H1 (cell line): ENCODE results near the gene ALPP. TPM values are rescaled to one million over a fixed set of nuclear protein-coding genes. Genes with fewer than 3 reads are reported as not detected.

Experiments used
- CTCF ChIA-PET: fragments of 300-600 bp; sonication (Branson Sonifier 250); formaldehyde crosslinking; loops from one replicate; lab custom pipeline; 2021; ENCODE audit not compliant: partially characterized antibody; lab: Charles Lee
- POLR2A ChIA-PET: fragments of 300-600 bp; sonication (Branson Sonifier 250); formaldehyde crosslinking; loops from one replicate; lab custom pipeline; 2021; ENCODE audit warnings: inconsistent platforms; ENCODE audit not compliant: partially characterized antibody; lab: Charles Lee
- DNase-seq, 2 experiments: peaks; one replicate each; pipeline versions ENCODE4 v3.0.0 to v3.0.0-alpha.2; 2010 to 2022; ENCODE audit warnings: low spot score in 2 of 2, low read depth in 1 of 2, mixed read lengths in 1 of 2
- FAIRE-seq: peaks from 2 replicates; lab custom pipeline; 2011; peaks lifted over from hg19 to GRCh38; lab: Jason Lieb, UNC
- H2AFZ ChIP-seq: 2 replicates; pipeline ENCODE4 v1.8.1; 2012; ENCODE audit warnings: low read length, inconsistent platforms
- H2AK5ac ChIP-seq: 2 replicates; pipeline ENCODE4 v1.6.1; 2013; ENCODE audit warnings: low read depth, low read length
- H2BK120ac ChIP-seq: replicated peaks from 2 replicates; pipeline ENCODE3; 2013; ENCODE audit warnings: low read depth, low read length, inconsistent platforms
- H2BK12ac ChIP-seq: 2 replicates; pipeline ENCODE4 v1.6.1; 2013; ENCODE audit warnings: low read depth, low read length
- H2BK15ac ChIP-seq: 2 replicates; pipeline ENCODE4 v1.6.1; 2013; ENCODE audit warnings: low read length
- H2BK20ac ChIP-seq: 2 replicates; pipeline ENCODE4 v1.6.1; 2013; ENCODE audit warnings: low read length
- H2BK5ac ChIP-seq: 2 replicates; pipeline ENCODE4 v1.6.1; 2013; ENCODE audit warnings: low read depth, low read length
- H3K14ac ChIP-seq: 2 replicates; pipeline ENCODE4 v1.6.1; 2013; ENCODE audit warnings: inconsistent platforms; ENCODE audit not compliant: insufficient read length
- H3K18ac ChIP-seq: 2 replicates; pipeline ENCODE4 v1.6.1; 2013; ENCODE audit warnings: low read length; ENCODE audit errors: extremely low read depth
- H3K23ac ChIP-seq: 2 replicates; pipeline ENCODE4 v1.6.1; 2013; ENCODE audit warnings: inconsistent platforms; ENCODE audit not compliant: insufficient read length
- H3K23me2 ChIP-seq: 2 replicates; pipeline ENCODE4 v1.6.1; 2013; ENCODE audit warnings: low read depth, low read length
- H3K27ac ChIP-seq: 2 replicates; pipeline ENCODE4 v1.6.1; 2011; ENCODE audit warnings: low read depth, low read length, inconsistent platforms
- H3K27me3 ChIP-seq, 4 experiments: replicated peaks in 1 of 4; 1 replicate in 1 of 4; 2 replicates in 3 of 4; pipeline versions ENCODE4 v1.6.1 to v1.8.1; 2011 to 2013; ENCODE audit warnings: low read length in 3 of 4, mild to moderate bottlenecking in 3 of 4, inconsistent platforms in 2 of 4, mixed read lengths in 2 of 4, moderate library complexity in 1 of 4; ENCODE audit not compliant: control insufficient read depth in 3 of 4, insufficient read depth in 3 of 4; ENCODE audit errors: extremely low read depth in 1 of 4
- H3K36me3 ChIP-seq, 4 experiments: 2 replicates each; pipeline versions ENCODE4 v1.6.1 to v1.8.1; 2011 to 2013; ENCODE audit warnings: mild to moderate bottlenecking in 4 of 4, low read length in 3 of 4, moderate library complexity in 2 of 4, control low read depth in 1 of 4, inconsistent platforms in 1 of 4; ENCODE audit not compliant: insufficient read depth in 4 of 4, control insufficient read depth in 2 of 4
- H3K4ac ChIP-seq: replicated peaks from 2 replicates; pipeline ENCODE3; 2013; ENCODE audit warnings: low read length, low read depth, mixed read lengths, inconsistent platforms; ENCODE audit not compliant: insufficient read length
- H3K4me1 ChIP-seq, 4 experiments: replicated peaks in 1 of 4; 1 replicate in 1 of 4; 2 replicates in 3 of 4; pipeline versions ENCODE4 v1.6.1 to v1.8.1; 2011 to 2013; ENCODE audit warnings: low read length in 3 of 4, inconsistent platforms in 2 of 4, mixed read lengths in 1 of 4; ENCODE audit not compliant: insufficient read depth in 4 of 4, control insufficient read depth in 3 of 4
- H3K4me2 ChIP-seq, 2 experiments: 2 replicates each; pipeline versions ENCODE4 v1.6.1 to v1.8.1; 2011 to 2013; ENCODE audit warnings: low read depth in 2 of 2, low read length in 2 of 2, control low read depth in 1 of 2, inconsistent platforms in 1 of 2, mild to moderate bottlenecking in 1 of 2; ENCODE audit not compliant: insufficient read depth in 1 of 2
- H3K4me3 ChIP-seq, 4 experiments: fragments of 200-600, 300-600 bp in 1 of 4; sonication (generic), shearing (Covaris generic), sonication (Bioruptor Twin) in 1 of 4; 2 replicates each; pipeline versions ENCODE4 v1.5.1 to v1.8.1; 2011 to 2016; ENCODE audit warnings: low read length in 4 of 4, low read depth in 3 of 4, control low read depth in 2 of 4, inconsistent platforms in 2 of 4, mild to moderate bottlenecking in 2 of 4, mixed read lengths in 1 of 4, moderate library complexity in 1 of 4; ENCODE audit not compliant: insufficient read depth in 2 of 4; ENCODE audit errors: extremely low read depth in 1 of 4
- H3K56ac ChIP-seq: replicated peaks from 2 replicates; pipeline ENCODE3; 2013; ENCODE audit warnings: low read depth, mild to moderate bottlenecking, mixed read lengths, low read length, inconsistent platforms; ENCODE audit not compliant: insufficient read length
- H3K79me1 ChIP-seq: 2 replicates; pipeline ENCODE4 v1.6.1; 2013; ENCODE audit warnings: low read depth, low read length, control low read depth
- H3K79me2 ChIP-seq, 2 experiments: 2 replicates each; pipeline versions ENCODE4 v1.6.1 to v1.8.1; 2012 to 2013; ENCODE audit warnings: low read length in 2 of 2, mild to moderate bottlenecking in 2 of 2, inconsistent platforms in 1 of 2; ENCODE audit not compliant: insufficient read depth in 2 of 2, control insufficient read depth in 1 of 2
- H3K9ac ChIP-seq, 4 experiments: replicated peaks in 1 of 4; 1 replicate in 1 of 4; 2 replicates in 3 of 4; pipeline versions ENCODE4 v1.6.1 to v1.8.1; 2011 to 2013; ENCODE audit warnings: low read depth in 3 of 4, low read length in 3 of 4, control low read depth in 2 of 4, mild to moderate bottlenecking in 2 of 4, moderate library complexity in 2 of 4, inconsistent platforms in 1 of 4; ENCODE audit errors: extremely low read depth in 1 of 4
- H3K9me3 ChIP-seq, 2 experiments: 2 replicates each; pipeline versions ENCODE4 v1.6.1 to v1.8.1; 2012 to 2013; ENCODE audit warnings: mild to moderate bottlenecking in 2 of 2, moderate library complexity in 2 of 2, control low read depth in 1 of 2, inconsistent platforms in 1 of 2, low read depth in 1 of 2, low read length in 1 of 2, mixed read lengths in 1 of 2; ENCODE audit not compliant: insufficient read depth in 2 of 2
- H4K20me1 ChIP-seq, 2 experiments: replicated peaks in 1 of 2; 2 replicates each; pipeline versions ENCODE3 to v1.8.1; 2011 to 2013; ENCODE audit warnings: inconsistent platforms in 2 of 2, low read length in 2 of 2, mild to moderate bottlenecking in 1 of 2; ENCODE audit not compliant: insufficient read depth in 2 of 2, control insufficient read depth in 1 of 2
- H4K5ac ChIP-seq: 2 replicates; pipeline ENCODE4 v1.6.1; 2013; ENCODE audit warnings: low read length, low read depth, mixed read lengths, inconsistent platforms; ENCODE audit not compliant: insufficient read length
- H4K8ac ChIP-seq: 2 replicates; pipeline ENCODE4 v1.8.0; 2013; ENCODE audit warnings: mild to moderate bottlenecking, moderate library complexity, low read length, inconsistent platforms; ENCODE audit not compliant: insufficient read depth; ENCODE audit errors: extremely low read depth
- H4K91ac ChIP-seq: replicated peaks from 2 replicates; pipeline ENCODE3; 2013; ENCODE audit warnings: low read length, mixed read lengths, inconsistent platforms; ENCODE audit not compliant: insufficient read length
- WGBS, 2 experiments: shearing (Covaris generic) in 1 of 2; methylation state at CpG; one replicate each; pipeline versions ENCODE4 v1.1.6 to v1.1.7; 2013 to 2015; ENCODE audit warnings: low lambda C conversion rate in 2 of 2, mixed read lengths in 2 of 2, inconsistent platforms in 1 of 2, low coverage in 1 of 2, missing lambda C conversion rate in 1 of 2; ENCODE audit not compliant: insufficient replicate concordance in 2 of 2, insufficient coverage in 1 of 2, insufficient read length in 1 of 2; ENCODE audit errors: extremely low coverage in 1 of 2, missing lambda C conversion rate in 1 of 2; 5-methylcytosine and 5-hydroxymethylcytosine counted together
- polyA plus RNA-seq, 7 experiments: library from polyadenylated mRNA; depleted of rRNA in 3 of 7; stranded (reverse) in 5 of 7; unstranded in 2 of 7; fragments of >200 nt in 5 of 7; fragments of 200-250 nt in 2 of 7; gene quantifications; 1 replicate in 5 of 7; 2 replicates in 1 of 7; 4 replicates in 1 of 7; pipeline versions ENCODE4 v1.2.1 to v1.2.3, GENCODE V29; 2011 to 2013; ENCODE audit warnings: missing spikeins in 2 of 7, mixed read lengths in 2 of 7
- total RNA-seq: library from RNA; stranded (reverse); fragmentation: NEBNext Ultra II Directional; extraction: Animal tissue kit (Norgen Biotek cat#: 25700); gene quantifications from 2 replicates; pipeline ENCODE4 v1.2.1, GENCODE V29; 2021

The ALPP gene
- total and polyA plus RNA-seq, 2 of the 8 experiments (the other 6 are each of a cell fraction or from before 2014, with no cell fraction given) = 0.15 TPM

GRCh38 chr2:232369126-232369951 lies 9.2 kb upstream of the ALPP start:
- Histone ChIP-seq H3K79me1 (no peaks in the 10 kb centered on the region), H3K56ac (no peak overlapping the region), H3K4me1 (peaks cover 0 to 18% (median 6%) of the 10 kb centered on the region in 4 experiments; a peak in 6 of 7 replicates), H2AK5ac (no peak overlapping the region), H4K5ac (no peak overlapping the region), H3K23me2 (no peaks in the 10 kb centered on the region), H3K36me3 (no peaks in the 10 kb centered on the region), H3K27me3 (no peaks in the 10 kb centered on the region), H3K23ac (no peak overlapping the region), H2BK20ac (no peak overlapping the region), H2BK12ac (peak overlapping the region; percentile 87; the same call in 1 of the 2 replicates), H2BK120ac (no peak overlapping the region), H4K20me1 (no peaks in the 10 kb centered on the region), H2BK15ac (no peak overlapping the region), H3K9ac (no peak overlapping the region), H3K14ac (no peak overlapping the region), H3K4me2 (no peak overlapping the region), H3K4ac (no peak overlapping the region), H3K18ac (peak overlapping the region; percentile 71), H3K27ac (no peak overlapping the region), H4K91ac (no peak overlapping the region), H2BK5ac (no peak overlapping the region; the same call in 1 of the 2 replicates), H3K79me2 (no peaks in the 10 kb centered on the region), H3K9me3 (no peaks in the 10 kb centered on the region), H3K4me3 (no peak overlapping the region), H4K8ac (peak overlapping the region; percentile 69; the same call in 1 of the 2 replicates), H2AFZ (no peak overlapping the region)
- ChIA-PET POLR2A (interaction anchor here (1.0 to 1.2 kb wide), 2 partner anchors 44 to 444 kb away, joined by 3 to 4 read pairs; no protein-coding TSS in a partner anchor), CTCF (interaction anchor here (0.7 to 9.5 kb wide), 15 partner anchors 7 to 469 kb away, joined by 3 to 100 read pairs (median 15); partner anchors contain the start of gene ALPP)
- 85% methylated on average over 13 of the region's 15 CpGs; no CpG with 5 or more reads in 1 of the 2 experiments for WGBS, 2 experiments
- FAIRE-seq = no peak
- no peak for DNase-seq
